NT2/D1 (cell line): ENCODE measurements around the gene ZNF337.
"Not testable (repeated sequence)": the region's sequence is repeated elsewhere in the genome, so short reads cannot be mapped to it uniquely, and the experiment has no call there.

ENCODE experiments used
- DNase-seq: peaks from one replicate; pipeline ENCODE4 v3.0.0-alpha.2; 2011; ENCODE audit warnings: low read depth, low spot score
- H3K27me3 ChIP-seq: 2 replicates; pipeline ENCODE4 v1.6.0; 2011; ENCODE audit warnings: mild to moderate bottlenecking; ENCODE audit not compliant: insufficient read length, insufficient read depth
- H3K36me3 ChIP-seq: 2 replicates; pipeline ENCODE4 v1.6.1; 2011; ENCODE audit warnings: mild to moderate bottlenecking, low read length, mixed read lengths; ENCODE audit not compliant: insufficient read depth, insufficient read length
- H3K4me1 ChIP-seq: 2 replicates; pipeline ENCODE4 v1.5.1; 2011; ENCODE audit not compliant: insufficient read depth, insufficient read length
- H3K4me3 ChIP-seq: 2 replicates; pipeline ENCODE4 v1.5.1; 2011; ENCODE audit warnings: low read depth; ENCODE audit not compliant: insufficient read length
- H3K9ac ChIP-seq: 2 replicates; pipeline ENCODE4 v1.6.0; 2011; ENCODE audit warnings: low read depth; ENCODE audit not compliant: insufficient read length
- H3K9me3 ChIP-seq: 2 replicates; pipeline ENCODE4 v1.5.1; 2011; ENCODE audit warnings: mild to moderate bottlenecking, low read length; ENCODE audit not compliant: insufficient read depth
- SUZ12 ChIP-seq: IDR thresholded peaks from 2 replicates; pipeline ENCODE4 v1.6.1; 2011; ENCODE audit not compliant: insufficient read length, insufficient read depth; ENCODE audit errors: extremely low read depth
- YY1 ChIP-seq: IDR thresholded peaks from 2 replicates; pipeline ENCODE4 v1.6.1; 2011; ENCODE audit not compliant: insufficient read length, insufficient read depth
- ZNF274 ChIP-seq: IDR thresholded peaks from 2 replicates; pipeline ENCODE4 v1.6.1; 2011; ENCODE audit warnings: mild to moderate bottlenecking, low read depth, low read length

Gene ZNF337

DNA sequence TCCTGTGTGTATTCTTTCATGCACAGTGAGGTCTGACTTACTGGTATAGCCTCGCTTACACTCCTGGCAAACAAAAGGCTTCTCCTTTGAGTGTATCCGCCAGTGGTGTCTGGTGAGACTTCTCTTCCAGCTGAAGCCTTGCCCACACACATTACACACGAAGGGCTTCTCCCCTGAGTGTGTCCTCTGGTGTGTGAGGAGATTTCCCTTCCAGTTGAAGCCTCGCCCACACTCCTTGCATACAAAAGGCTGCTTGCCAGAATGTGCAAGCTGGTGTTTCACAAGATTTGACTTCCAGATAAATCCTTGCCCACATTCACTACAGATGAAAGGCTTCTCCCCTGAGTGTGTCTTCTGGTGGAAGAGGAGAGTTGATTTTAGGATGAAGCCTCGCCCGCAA lies 21.5 kb downstream of the ZNF337 start:
- no peak overlapping the region for H3K9ac ChIP-seq
- no peaks in the 10 kb centered on the region for H3K27me3 ChIP-seq
- no peaks in the 10 kb centered on the region for H3K9me3 ChIP-seq
- no peak overlapping the region for H3K4me3 ChIP-seq
- H3K4me1 ChIP-seq: no peaks in the 10 kb centered on the region
- DNase-seq: no peak
- peaks cover 43% of the 10 kb centered on the region for H3K36me3 ChIP-seq
- no peak for TF ChIP-seq SUZ12
- no peak for TF ChIP-seq YY1
- no peak for TF ChIP-seq ZNF274

DNA sequence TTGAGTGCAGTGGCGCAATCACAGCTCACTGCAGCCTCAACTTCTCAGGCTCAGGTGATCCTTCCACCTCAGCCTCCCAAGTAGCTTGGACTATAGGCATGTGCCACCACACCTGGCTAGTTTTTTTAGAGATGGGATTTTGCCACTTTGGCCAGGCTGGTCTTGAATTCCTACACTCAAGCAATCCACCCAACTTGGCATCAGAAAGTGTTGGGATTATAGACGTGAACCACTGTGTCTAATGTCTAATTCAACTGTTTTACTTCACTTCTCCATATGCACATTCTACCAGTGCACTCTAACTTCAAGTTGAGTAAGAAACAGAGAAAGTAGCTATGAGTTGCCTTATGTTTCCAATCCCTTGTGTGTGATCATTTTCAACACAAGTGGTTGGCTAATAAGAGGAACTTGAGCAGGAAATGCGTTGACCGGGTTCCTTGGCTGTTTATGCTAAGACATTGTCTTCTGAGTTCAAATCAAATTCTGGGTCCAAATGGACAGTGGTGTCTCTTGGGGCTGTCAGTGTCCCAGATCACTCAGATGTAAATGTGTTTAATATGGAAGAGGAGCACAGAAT lies 23.9 kb downstream of the ZNF337 start:
- TF ChIP-seq SUZ12: no peak
- TF ChIP-seq ZNF274: no peak
- no peak for TF ChIP-seq YY1
- Histone ChIP-seq H3K4me3 (no peak overlapping the region), H3K9me3 (no peaks in the 10 kb centered on the region), H3K9ac (no peak overlapping the region), H3K27me3 (no peaks in the 10 kb centered on the region), H3K4me1 (no peaks in the 10 kb centered on the region), H3K36me3 (peaks cover 39% of the 10 kb centered on the region)
- no peak for DNase-seq

DNA sequence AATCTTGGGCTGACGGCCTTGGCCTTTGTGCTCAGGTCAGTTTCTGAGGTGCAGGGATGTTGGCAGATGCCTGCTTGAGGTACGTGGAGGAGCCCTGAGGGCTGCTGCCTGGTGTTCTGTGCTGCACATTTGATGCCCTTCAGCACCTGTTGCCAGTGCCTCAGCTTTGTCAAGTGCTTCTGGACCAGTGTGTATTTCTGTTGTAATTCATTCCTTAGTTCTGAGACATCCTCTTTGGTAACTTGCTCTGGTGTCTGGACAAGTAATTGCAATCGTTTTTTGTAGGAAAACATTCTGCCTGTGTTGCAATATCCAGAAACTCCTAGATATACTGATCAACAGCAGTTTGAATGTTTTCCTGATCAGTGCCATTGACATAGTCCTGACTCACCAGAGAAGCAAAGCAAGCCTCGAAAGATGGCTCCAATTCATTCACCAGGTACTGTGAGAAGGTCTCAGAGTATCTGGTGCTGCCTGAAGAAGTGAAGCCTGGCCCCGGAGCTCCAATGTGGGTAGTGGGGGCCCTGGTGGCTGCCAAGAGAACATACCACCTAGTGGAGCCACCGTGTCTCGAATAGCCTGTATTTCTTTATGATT lies 26.7 kb downstream of the ZNF337 start:
- no peak for DNase-seq
- Histone ChIP-seq H3K36me3 (peaks cover 20% of the 10 kb centered on the region), H3K4me3 (no peak overlapping the region), H3K9me3 (no peaks in the 10 kb centered on the region), H3K27me3 (no peaks in the 10 kb centered on the region), H3K4me1 (no peaks in the 10 kb centered on the region), H3K9ac (no peak overlapping the region)
- no peak for TF ChIP-seq YY1
- no peak for TF ChIP-seq ZNF274
- no peak for TF ChIP-seq SUZ12

DNA sequence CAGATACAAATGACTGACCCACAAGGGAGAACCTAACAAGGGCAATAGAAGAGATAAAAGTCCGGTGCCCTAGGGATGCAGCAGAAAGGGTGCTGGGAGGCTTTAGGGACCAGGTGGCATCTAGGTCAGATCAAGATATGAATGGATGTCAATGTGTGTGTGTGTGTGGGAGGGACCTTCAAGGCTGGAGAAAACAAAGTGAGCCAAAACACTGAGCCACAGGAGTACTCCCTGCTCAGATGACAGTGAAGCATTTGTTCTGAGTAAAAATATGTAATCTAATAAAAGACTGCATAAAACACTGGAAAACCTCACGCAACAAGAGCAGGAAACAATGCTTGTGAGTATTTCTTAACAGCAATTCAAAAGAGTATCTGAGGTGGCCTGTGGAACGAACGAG lies 28.2 kb downstream of the ZNF337 start:
- Histone ChIP-seq H3K36me3 (peaks cover 5% of the 10 kb centered on the region), H3K9me3 (no peaks in the 10 kb centered on the region), H3K9ac (no peak overlapping the region), H3K4me3 (no peak overlapping the region), H3K4me1 (no peaks in the 10 kb centered on the region), H3K27me3 (no peaks in the 10 kb centered on the region)
- TF ChIP-seq YY1 (no peak), SUZ12 (no peak), ZNF274 (no peak)
- DNase-seq: no peak

DNA sequence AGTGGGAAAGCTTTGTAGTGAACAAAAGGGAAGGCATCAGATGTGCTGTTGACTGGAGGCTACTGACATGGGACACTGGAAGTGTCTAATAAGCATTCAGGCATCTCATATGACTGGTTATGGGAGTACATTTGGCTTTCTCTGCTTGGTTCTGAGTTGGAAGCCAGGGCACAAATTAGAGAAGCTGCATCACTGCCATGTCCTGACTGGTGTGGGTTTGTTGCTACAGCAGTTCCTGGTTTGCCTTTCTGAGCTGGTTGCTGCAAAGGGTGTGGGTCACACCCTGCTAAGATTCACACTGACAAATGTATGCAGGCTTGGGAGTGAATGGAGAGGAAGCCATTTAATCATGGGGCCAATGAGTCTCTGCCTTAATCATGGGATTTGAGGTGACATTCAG lies 36.7 kb downstream of the ZNF337 start:
- no peak for DNase-seq
- Histone ChIP-seq H3K9ac (no peak overlapping the region), H3K4me1 (no peaks in the 10 kb centered on the region), H3K9me3 (no peaks in the 10 kb centered on the region), H3K4me3 (no peak overlapping the region), H3K36me3 (no peaks in the 10 kb centered on the region), H3K27me3 (no peaks in the 10 kb centered on the region)
- TF ChIP-seq SUZ12: no peak
- no peak for TF ChIP-seq YY1
- no peak for TF ChIP-seq ZNF274

DNA sequence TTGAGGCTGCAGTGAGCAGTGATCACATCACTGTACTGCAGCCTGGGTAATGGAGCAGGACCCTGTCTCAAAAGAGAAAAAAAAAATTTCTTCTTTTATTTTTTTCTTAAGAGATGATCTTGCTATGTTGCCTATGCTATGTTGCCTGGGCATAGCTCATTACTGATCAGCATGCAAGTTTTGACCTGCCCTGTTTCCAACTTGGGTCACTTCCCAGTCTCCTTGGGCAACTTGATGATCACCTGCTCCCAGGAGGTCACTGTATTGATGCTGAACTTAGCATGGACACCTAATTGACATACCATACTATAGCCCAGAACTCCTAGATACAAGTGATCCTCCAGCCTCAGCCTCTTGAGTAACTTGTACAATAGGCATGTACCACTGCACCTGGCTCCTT lies 42.2 kb downstream of the ZNF337 start:
- Histone ChIP-seq H3K4me3 (no peak overlapping the region), H3K36me3 (no peaks in the 10 kb centered on the region), H3K9me3 (no peaks in the 10 kb centered on the region), H3K27me3 (no peaks in the 10 kb centered on the region), H3K4me1 (no peaks in the 10 kb centered on the region), H3K9ac (no peak overlapping the region)
- no peak for DNase-seq
- TF ChIP-seq ZNF274 (no peak), SUZ12 (no peak), YY1 (no peak)

DNA sequence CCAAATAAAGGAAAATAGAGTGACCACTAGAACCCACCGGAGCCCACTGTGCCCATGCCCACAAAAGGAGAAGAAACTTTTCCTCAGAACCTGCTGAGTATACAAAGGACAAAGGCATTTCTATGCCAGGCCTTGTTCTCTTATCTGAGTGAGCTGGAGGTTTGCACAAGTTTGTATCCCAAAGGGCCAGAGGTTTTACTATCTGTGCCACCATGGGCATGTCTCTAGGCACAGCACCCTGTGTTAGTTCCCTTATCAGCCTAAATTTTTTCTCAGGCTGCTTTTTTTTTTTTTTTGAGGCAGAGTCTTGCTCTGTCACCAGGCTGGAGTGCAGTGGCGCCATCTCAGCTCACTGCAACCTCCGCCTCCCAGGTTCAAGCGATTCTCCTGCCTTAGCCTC lies 43.8 kb downstream of the ZNF337 start:
- DNase-seq, H3K36me3 ChIP-seq, H3K9me3 ChIP-seq, H3K27me3 ChIP-seq, H3K9ac ChIP-seq, H3K4me1 ChIP-seq, H3K4me3 ChIP-seq: not testable (repeated sequence)

DNA sequence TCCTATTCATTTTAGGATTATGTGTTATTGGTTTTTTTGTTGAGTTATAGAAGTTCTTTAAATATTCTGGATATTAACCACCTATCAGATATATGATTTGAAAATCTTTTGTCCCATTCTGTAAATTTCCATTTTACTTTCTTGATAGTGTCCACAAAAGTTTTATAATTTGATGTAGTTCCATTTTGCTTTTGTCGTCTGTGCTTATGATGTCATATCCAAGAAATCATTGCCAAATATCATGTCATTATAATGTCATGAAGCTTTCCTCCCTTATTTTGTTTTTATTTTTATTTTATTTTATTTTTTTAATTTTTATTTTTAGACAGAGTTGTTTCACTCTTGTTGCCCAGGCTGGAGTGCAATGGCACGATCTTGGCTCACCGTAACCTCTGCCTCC lies 51.8 kb downstream of the ZNF337 start:
- Histone ChIP-seq H3K9me3 (no peaks in the 10 kb centered on the region), H3K9ac (no peak overlapping the region), H3K36me3 (peaks cover 3% of the 10 kb centered on the region), H3K4me1 (no peaks in the 10 kb centered on the region), H3K27me3 (no peaks in the 10 kb centered on the region), H3K4me3 (no peak overlapping the region)
- DNase-seq: no peak
- TF ChIP-seq SUZ12 (no peak), ZNF274 (no peak), YY1 (no peak)
